Measurements from ENCODE around the gene IP6K3.

DNA sequence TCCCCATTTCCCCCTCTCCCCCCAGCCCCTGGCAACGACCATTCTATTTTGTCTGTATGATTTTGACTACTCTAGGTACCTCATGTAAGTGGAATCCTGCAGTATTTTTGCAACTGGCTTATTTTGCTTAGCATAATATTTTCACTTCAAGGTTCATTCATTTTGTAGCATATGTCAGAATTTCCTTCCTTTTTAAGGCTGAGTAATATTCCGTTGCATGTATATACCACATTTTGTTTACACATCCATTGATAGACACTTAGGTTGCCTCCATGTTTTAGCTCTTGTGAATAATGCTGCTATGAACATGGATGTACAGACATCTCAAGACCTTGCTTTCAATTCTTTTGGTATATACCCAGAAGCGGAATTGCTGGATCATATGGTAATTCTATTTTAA is 33.8 kb downstream of the IP6K3 start:
- TF ChIP-seq, protein P1, sequence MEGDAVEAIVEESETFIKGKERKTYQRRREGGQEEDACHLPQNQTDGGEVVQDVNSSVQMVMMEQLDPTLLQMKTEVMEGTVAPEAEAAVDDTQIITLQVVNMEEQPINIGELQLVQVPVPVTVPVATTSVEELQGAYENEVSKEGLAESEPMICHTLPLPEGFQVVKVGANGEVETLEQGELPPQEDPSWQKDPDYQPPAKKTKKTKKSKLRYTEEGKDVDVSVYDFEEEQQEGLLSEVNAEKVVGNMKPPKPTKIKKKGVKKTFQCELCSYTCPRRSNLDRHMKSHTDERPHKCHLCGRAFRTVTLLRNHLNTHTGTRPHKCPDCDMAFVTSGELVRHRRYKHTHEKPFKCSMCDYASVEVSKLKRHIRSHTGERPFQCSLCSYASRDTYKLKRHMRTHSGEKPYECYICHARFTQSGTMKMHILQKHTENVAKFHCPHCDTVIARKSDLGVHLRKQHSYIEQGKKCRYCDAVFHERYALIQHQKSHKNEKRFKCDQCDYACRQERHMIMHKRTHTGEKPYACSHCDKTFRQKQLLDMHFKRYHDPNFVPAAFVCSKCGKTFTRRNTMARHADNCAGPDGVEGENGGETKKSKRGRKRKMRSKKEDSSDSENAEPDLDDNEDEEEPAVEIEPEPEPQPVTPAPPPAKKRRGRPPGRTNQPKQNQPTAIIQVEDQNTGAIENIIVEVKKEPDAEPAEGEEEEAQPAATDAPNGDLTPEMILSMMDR (IDR thresholded peaks at IDR 0.05): no peak
- TF ChIP-seq POLR2AphosphoS5 (IDR thresholded peaks at IDR 0.05; ENCODE audit: low read depth, low read length): no peak
- no peak for TF ChIP-seq REST (IDR thresholded peaks at IDR 0.05; ENCODE audit: insufficient read depth in 1 of 2, low read depth in 2 of 2, low read length in 1 of 2)
- TF ChIP-seq SIN3A (IDR thresholded peaks at IDR 0.05; ENCODE audit: borderline replicate concordance, insufficient read depth, low read depth, low read length): no peak

Data from Panc1 (cell line).